GM12865 (cell line): ENCODE results near the gene OTOP1.
"Not testable (repeated sequence)": the region's sequence is repeated elsewhere in the genome, so short reads cannot be mapped to it uniquely, and the experiment has no call there.

Source experiments
- DNase-seq: peaks from one replicate; pipeline ENCODE4 v3.0.0; 2010; ENCODE audit warnings: low read depth
- H3K4me3 ChIP-seq: 2 replicates; pipeline ENCODE4 v1.5.1; 2011; ENCODE audit warnings: mild to moderate bottlenecking, low read depth, low read length, control low read depth
- TF ChIP-seq, protein P1 (sequence below): IDR thresholded peaks from 2 replicates; pipeline ENCODE4 v1.5.1; 2011; ENCODE audit warnings: low read length, control low read depth, low read depth, inconsistent platforms; ENCODE audit not compliant: insufficient read depth; ENCODE audit errors: missing control alignments

OTOP1 gene

GRCh38 chr4:4228356-4228668 lies 1.6 kb upstream of the OTOP1 start:
- TF ChIP-seq, protein P1, sequence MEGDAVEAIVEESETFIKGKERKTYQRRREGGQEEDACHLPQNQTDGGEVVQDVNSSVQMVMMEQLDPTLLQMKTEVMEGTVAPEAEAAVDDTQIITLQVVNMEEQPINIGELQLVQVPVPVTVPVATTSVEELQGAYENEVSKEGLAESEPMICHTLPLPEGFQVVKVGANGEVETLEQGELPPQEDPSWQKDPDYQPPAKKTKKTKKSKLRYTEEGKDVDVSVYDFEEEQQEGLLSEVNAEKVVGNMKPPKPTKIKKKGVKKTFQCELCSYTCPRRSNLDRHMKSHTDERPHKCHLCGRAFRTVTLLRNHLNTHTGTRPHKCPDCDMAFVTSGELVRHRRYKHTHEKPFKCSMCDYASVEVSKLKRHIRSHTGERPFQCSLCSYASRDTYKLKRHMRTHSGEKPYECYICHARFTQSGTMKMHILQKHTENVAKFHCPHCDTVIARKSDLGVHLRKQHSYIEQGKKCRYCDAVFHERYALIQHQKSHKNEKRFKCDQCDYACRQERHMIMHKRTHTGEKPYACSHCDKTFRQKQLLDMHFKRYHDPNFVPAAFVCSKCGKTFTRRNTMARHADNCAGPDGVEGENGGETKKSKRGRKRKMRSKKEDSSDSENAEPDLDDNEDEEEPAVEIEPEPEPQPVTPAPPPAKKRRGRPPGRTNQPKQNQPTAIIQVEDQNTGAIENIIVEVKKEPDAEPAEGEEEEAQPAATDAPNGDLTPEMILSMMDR = no peak
- no peak for DNase-seq
- H3K4me3 ChIP-seq = no peak overlapping the region

DNA sequence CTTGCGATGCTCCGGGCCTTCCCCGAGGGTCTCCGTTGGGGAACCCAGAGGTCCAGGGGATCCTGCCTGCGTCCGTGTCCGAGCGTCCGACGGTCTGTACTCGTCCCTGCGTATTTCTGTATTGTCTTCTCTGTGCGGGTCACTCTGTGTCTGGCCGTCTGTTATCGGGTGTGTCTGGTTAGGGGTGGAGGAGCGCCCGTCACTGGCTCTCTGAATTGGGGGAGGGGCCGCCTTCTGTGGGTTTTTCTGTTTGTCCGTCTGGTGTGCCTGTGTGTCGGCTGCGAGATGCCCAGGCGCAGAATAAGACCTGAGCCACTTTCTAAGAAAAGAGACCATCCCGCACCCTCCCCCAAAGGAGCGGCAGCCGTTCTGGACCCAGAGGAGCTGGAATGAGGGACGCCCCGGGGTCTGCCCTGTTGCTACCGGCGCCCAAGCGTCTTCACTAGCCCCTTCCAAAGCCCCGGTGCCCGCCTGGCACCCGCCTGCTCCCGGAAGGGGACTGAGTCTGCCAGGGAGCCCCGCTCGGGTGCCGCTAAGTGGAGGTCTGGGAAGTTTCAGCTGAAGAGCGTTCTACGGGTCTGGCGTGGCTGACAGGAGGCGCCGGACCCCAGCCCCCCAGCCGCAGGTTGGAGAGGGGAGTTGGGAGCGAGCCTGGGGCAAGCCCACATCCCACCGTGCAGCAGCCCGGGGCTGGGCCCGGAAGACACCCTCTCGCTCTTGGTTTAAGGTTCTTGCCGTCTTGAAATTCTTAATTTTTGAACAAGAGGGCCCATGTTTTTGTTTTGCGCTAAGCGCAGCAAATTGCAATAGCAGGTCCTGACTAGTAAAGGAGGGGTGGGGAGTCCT lies 1.0 kb upstream of the OTOP1 start:
- DNase-seq = no peak
- TF ChIP-seq, protein P1 = no peak
- H3K4me3 ChIP-seq = no peak overlapping the region

- H3K4me3 ChIP-seq = no peak overlapping the region
- no peak for DNase-seq
- TF ChIP-seq, protein P1 = no peak
Measured at GRCh38 chr4:4225915-4226605, 669 bp downstream of the OTOP1 start.

- no peak overlapping the region for H3K4me3 ChIP-seq
- no peak for DNase-seq
- TF ChIP-seq, protein P1 = no peak
Measured at GRCh38 chr4:4217113-4217512, 9.6 kb downstream of the OTOP1 start.

DNA sequence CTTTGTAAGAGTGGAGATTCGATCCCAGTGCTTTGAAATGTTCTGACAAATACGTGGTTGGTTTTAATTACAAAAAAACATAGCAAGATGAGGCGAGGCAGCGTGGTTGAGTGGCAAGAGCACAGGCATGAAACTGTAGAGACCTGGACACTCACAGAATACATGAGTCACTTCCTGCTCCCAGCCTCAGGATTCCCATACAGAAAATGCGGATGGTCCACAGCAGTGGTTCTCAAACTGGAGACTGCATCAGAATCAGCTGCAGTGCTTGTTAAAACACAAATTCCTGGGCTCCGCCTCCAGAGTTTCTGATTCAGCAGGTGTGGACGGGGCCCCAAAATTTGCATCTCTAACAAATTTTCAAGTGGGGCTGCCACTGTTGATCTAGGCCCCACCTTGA lies 10.1 kb downstream of the OTOP1 start:
- no peak for DNase-seq
- TF ChIP-seq, protein P1 = no peak
- H3K4me3 ChIP-seq = no peak overlapping the region

DNA sequence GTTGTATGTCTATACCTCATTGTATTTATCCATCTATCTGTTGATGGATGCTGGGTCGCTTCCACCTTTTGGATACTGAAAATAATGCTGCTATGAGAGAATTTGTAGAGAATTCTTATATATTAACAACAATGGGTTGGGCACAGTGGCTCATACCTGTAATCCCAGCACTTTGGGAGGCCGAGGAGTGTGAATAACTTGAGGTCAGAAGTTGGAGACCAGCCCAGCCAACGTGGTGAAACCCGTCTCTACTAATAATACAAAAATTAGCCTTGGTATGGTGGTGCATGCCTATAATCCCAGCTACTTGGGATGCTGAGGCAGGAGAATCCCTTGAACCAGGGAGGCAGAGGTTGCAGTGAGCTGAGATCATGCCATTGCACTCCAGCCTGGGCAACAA lies 13.1 kb downstream of the OTOP1 start:
- DNase-seq, H3K4me3 ChIP-seq: not testable (repeated sequence)

DNA sequence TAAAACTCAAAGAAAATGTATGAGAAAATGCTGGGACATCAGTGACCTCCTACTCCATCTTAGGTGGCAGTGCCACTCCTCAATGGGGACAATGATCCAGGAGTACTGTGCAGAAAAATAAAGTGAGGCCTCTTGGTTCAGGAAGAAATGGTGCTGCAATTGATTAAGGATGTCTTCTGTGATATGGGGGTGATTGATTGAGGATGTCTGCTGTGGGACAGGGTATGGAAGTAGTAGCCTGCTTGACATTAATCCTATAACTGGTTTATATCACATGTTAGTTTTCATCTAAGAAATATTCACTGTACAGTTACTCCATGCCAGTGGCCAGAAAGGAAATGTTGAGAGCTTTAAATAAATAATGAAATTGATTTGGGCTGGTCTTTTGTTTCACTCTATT lies 20.5 kb downstream of the OTOP1 start:
- DNase-seq = no peak
- TF ChIP-seq, protein P1 = no peak
- H3K4me3 ChIP-seq = no peak overlapping the region
